Fibroblast of the aortic adventitia (primary cell): ENCODE results near the gene KRT14. TPM values are rescaled to one million over a fixed set of nuclear protein-coding genes. Genes with fewer than 3 reads are reported as not detected.
"Not testable (repeated sequence)": the region's sequence is repeated elsewhere in the genome, so short reads cannot be mapped to it uniquely, and the experiment has no call there.

ENCODE experiments used
- DNase-seq: peaks from one replicate; pipeline ENCODE4 v3.0.0-alpha.2; 2010; ENCODE audit warnings: low read depth
- H3K4me3 ChIP-seq: 2 replicates; pipeline ENCODE4 v1.5.1; 2011; ENCODE audit warnings: low read depth, mild to moderate bottlenecking, control low read depth, low read length, moderate library complexity
- total RNA-seq: library from RNA; depleted of rRNA; stranded (reverse); fragments of >200 nt; gene quantifications from 2 replicates; pipeline ENCODE4 v1.2.3, GENCODE V29; 2012; ENCODE audit warnings: low replicate concordance
- TF ChIP-seq, protein P1 (sequence below): IDR thresholded peaks from 2 replicates; pipeline ENCODE4 v1.5.1; 2011; ENCODE audit warnings: mild to moderate bottlenecking, low read length, control low read depth, inconsistent platforms; ENCODE audit not compliant: insufficient read depth

Gene KRT14
- total RNA-seq, 1 donor: 1.3 TPM

DNA sequence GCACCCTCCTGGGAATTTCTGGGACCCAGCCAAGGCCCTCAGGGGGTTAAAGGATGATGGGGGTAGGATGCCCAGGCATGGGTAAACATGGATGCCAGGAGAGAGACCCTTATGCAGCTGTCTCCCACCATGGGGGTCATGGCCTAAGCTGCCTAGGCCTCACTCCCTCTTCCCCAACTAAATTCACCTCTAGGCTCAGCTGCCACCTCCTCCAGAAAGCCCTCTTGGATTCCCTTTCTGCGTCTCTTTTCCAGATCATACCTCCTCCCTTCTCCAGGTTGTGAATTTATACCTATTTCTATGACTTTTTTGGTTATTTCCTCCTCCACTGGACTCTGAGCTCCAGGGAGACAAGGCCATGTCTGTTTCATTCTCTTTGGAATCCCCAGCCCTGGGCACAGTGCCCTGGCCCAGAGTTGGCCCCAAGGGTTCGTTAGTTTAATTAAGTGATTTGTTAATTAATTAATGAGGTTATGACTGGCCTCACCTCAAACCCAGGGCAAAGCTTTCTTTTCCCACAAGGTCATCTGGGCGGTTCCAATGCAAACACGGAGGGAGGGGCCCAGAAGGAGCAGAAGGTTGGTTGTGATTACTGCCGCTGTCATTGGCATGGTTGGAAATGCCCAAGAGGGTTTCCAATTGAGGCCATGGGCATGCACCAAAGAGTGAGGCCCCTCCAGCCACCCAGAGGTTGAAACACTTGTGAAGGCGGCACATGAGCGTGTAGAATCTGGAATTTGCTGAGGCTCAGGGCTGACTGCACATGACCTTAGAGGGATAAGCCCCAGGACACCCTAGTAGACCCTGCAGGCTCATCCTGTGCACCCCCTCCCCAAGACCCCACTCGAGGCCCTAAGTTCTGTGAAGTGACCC, 44.6 kb upstream of the KRT14 start:
- DNase-seq: no peak
- H3K4me3 ChIP-seq: no peak overlapping the region
- TF ChIP-seq, protein P1, sequence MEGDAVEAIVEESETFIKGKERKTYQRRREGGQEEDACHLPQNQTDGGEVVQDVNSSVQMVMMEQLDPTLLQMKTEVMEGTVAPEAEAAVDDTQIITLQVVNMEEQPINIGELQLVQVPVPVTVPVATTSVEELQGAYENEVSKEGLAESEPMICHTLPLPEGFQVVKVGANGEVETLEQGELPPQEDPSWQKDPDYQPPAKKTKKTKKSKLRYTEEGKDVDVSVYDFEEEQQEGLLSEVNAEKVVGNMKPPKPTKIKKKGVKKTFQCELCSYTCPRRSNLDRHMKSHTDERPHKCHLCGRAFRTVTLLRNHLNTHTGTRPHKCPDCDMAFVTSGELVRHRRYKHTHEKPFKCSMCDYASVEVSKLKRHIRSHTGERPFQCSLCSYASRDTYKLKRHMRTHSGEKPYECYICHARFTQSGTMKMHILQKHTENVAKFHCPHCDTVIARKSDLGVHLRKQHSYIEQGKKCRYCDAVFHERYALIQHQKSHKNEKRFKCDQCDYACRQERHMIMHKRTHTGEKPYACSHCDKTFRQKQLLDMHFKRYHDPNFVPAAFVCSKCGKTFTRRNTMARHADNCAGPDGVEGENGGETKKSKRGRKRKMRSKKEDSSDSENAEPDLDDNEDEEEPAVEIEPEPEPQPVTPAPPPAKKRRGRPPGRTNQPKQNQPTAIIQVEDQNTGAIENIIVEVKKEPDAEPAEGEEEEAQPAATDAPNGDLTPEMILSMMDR: no peak

DNA sequence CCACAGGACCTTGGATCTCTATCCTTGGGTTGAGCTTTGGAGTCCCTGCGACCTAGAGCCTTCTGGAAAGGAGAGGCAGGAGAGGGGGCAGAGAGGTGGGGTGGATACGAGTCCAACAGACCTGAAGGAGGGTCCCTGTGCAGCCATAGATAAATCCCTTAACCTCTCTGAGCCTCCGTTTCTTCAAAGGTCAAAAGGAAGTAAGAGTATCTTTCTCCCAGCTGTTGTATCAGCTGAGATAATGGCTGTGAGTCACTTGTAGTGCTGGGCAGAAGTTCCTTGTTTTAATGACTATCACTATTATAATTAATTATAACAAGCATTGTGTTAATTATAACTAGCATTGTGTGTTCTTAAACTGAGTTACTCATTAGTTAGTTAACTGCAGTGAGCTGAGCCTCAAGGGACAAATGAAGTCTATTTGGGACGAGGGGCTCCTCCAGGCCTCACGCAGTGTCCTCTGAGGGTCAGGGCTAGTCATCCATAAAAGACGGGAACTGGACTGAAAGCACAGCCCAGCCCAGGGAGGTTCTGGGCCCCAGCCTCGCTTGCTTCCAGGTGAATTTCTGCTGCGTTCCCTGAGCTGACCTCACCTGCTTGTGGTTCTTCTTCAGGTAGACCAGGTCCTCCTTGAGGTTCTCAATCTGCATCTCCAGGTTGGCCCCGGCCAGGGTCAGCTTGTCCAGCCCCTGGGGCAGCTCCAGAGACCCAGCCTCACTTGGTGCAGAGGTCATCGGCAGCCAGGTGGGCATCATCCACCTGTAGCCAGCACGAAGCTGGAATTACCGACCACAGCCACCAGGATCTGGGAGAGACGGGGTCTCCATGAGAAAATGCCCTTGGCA, 43.4 kb upstream of the KRT14 start:
- TF ChIP-seq, protein P1: no peak
- no peak overlapping the region for H3K4me3 ChIP-seq
- no peak for DNase-seq

DNA sequence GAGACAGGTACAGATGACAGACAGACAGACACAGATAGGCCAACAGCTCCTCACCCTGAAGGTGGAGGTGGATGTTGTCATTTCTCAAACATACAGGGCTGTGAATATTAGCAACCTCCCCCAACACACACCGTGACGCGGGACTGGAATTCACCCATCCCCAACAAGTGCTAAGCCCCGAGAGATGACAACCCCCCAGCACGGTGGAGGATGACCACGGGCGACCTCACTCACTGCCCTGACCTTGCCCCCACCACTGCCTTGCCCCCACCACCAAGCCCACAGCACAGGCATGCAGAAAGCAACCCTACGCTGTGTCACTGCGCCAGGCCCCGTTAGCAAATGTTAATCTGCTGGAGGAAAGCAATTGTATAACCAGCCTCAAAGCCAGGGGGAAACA, 42.6 kb upstream of the KRT14 start:
- no peak for DNase-seq
- TF ChIP-seq, protein P1: no peak
- H3K4me3 ChIP-seq: no peak overlapping the region

DNA sequence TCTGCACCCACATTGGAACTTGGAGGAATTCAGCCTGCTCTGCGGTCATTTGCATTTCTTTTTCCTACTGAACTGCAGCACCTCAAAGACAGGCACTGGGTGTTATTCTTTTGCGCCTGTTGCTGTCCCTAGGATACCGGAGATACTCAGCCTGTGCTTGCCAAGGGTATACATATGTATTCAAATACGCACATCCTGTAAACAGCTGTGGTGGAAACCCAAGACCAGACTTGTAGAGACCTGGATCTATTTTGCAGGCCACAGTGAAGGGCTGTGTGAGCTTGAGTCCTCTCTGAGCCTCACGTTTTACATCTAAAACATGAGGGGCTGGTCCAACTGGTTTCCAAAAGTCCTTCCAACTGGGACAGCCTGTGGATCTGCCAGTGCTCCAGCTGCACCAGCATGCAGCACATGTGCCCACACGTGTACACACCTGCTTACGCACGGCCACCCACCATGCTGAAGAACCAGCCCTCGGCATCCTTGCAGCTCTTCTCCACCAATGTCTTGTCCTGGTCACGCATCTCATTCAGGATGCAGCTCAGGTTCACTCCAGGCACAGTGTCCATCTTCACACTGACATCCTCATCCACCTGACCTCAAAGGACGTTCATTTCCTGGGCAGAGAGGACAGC, 42.0 kb upstream of the KRT14 start:
- not testable (repeated sequence) for H3K4me3 ChIP-seq, DNase-seq

DNA sequence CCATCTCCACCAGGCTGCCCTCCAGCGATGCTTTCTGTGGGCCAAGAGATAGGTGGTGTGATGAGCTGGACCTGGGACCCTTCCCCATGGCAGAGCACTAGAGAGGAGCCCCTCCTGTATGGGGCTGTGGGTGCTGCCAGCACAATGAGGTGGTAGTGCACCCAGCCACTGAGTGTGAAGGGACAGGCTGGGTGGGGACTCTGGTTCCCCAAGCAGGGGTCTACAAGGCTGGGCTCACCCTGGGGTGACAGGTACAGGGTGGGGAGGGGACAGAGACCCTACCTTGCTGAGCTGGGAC, 41.3 kb upstream of the KRT14 start:
- not testable (repeated sequence) for H3K4me3 ChIP-seq, DNase-seq

DNA sequence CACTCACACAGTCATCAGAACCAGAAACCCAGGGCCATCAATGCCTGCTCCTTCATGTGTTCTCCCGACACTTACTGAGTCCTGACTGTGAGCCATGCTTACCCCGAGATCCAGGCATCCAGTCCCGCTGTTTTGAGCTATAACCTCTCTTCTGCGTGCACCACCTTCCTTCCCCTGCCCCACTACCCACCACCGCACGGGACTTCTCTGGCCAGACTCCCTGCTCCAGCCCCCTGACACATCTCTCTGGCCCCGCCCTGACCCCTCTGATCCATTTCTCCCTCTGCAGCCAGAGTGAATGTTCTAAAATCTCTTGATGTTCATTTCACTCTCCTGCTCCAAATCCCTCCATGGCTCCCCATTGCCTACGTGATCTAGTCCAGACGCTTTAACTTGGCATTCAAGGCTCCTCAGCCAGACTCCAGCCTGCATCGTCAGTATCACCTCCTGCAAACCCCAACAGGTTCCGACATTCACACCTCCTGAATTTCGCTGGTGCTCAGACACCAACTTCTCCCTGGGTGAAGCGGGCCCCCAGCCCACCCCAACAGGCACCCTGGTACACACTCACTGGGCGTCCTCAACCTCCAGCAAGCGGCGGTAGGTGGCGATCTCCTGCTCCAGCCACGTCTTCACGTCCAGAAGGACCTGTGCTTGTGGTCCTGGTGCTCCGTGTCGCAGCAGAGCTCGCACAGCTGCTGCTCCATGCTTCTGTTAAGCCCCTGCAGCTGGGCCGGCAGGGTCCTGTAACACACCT, 40.8 kb upstream of the KRT14 start:
- no peak for DNase-seq
- no peak overlapping the region for H3K4me3 ChIP-seq
- TF ChIP-seq, protein P1: no peak

DNA sequence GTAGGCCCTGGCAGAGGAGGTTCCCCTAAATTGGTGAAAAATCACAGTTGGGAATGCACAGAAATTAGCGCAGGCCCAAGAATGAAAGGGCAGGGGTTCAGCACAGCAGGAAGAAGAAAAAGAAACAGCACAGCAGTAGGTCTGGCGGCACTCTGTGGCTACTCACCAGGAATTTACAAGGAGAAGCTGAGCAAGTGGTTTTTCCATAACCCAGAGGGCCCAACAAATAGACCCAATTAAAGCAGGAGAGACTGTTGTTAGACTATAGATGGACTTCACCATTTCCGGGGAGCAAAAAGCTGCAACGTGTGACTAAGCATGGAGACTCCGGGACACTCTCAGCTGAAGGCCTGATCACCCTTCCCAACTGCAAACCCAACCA, 40.2 kb upstream of the KRT14 start:
- not testable (repeated sequence) for H3K4me3 ChIP-seq, DNase-seq

DNA sequence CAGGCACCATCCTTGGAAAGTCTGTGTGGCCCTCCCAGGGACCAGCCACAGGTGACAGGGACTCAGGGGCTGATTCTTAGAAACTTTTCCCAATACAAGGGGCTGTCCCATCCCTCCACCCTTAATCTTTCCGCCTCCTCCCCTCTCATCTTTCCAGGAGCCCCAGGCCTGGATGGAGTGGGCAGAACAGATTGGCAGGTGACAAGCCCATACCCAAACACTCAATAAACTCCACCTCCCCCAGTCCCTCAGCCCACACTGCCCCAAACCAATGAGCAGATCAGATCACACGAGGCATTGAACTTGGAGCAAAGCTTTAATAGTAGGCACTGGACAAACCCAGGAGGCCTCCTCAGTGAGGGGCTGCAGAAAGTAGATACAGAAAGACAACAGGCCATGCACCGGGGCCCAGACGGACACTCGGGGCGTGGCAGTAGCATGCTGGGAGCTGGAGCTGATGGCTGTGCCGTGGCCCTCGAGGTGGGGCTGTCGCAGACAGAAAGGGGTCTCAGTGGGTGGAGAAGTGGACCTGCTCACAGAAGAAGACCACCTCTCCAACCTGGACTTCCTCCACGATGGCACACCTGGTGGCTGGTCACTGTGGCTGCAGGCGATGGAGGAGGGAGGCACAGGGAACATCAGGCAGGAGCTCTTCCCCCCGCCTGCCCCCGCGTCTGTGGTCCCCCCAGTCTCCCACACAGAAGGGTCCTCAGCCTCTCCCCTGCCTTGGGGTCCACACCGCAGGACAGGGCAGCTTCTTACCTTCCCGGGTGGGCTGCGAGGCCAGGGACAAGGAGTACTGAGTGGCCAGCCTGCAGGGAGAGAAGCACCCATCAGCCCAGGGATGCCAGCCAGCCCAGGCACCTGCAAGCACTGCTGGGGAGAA, 39.6 kb upstream of the KRT14 start:
- H3K4me3 ChIP-seq, DNase-seq: not testable (repeated sequence)
